H1 (cell line): Measurements from ENCODE around the gene DHRS7C. TPM values are rescaled to one million over a fixed set of nuclear protein-coding genes. Genes with fewer than 3 reads are reported as not detected.

Source experiments
- CTCF ChIA-PET: fragments of 300-600 bp; sonication (Branson Sonifier 250); formaldehyde crosslinking; loops from one replicate; lab custom pipeline; 2021; ENCODE audit not compliant: partially characterized antibody; lab: Charles Lee
- POLR2A ChIA-PET: fragments of 300-600 bp; sonication (Branson Sonifier 250); formaldehyde crosslinking; loops from one replicate; lab custom pipeline; 2021; ENCODE audit warnings: inconsistent platforms; ENCODE audit not compliant: partially characterized antibody; lab: Charles Lee
- DNase-seq, 2 experiments: peaks; one replicate each; pipeline versions ENCODE4 v3.0.0 to v3.0.0-alpha.2; 2010 to 2022; ENCODE audit warnings: low spot score in 2 of 2, low read depth in 1 of 2, mixed read lengths in 1 of 2
- FAIRE-seq: peaks from 2 replicates; lab custom pipeline; 2011; peaks lifted over from hg19 to GRCh38; lab: Jason Lieb, UNC
- H2AFZ ChIP-seq: 2 replicates; pipeline ENCODE4 v1.8.1; 2012; ENCODE audit warnings: low read length, inconsistent platforms
- H2AK5ac ChIP-seq: 2 replicates; pipeline ENCODE4 v1.6.1; 2013; ENCODE audit warnings: low read depth, low read length
- H2BK120ac ChIP-seq: replicated peaks from 2 replicates; pipeline ENCODE3; 2013; ENCODE audit warnings: low read depth, low read length, inconsistent platforms
- H2BK12ac ChIP-seq: 2 replicates; pipeline ENCODE4 v1.6.1; 2013; ENCODE audit warnings: low read depth, low read length
- H2BK15ac ChIP-seq: 2 replicates; pipeline ENCODE4 v1.6.1; 2013; ENCODE audit warnings: low read length
- H2BK20ac ChIP-seq: 2 replicates; pipeline ENCODE4 v1.6.1; 2013; ENCODE audit warnings: low read length
- H2BK5ac ChIP-seq: 2 replicates; pipeline ENCODE4 v1.6.1; 2013; ENCODE audit warnings: low read depth, low read length
- H3K14ac ChIP-seq: 2 replicates; pipeline ENCODE4 v1.6.1; 2013; ENCODE audit warnings: inconsistent platforms; ENCODE audit not compliant: insufficient read length
- H3K18ac ChIP-seq: 2 replicates; pipeline ENCODE4 v1.6.1; 2013; ENCODE audit warnings: low read length; ENCODE audit errors: extremely low read depth
- H3K23ac ChIP-seq: 2 replicates; pipeline ENCODE4 v1.6.1; 2013; ENCODE audit warnings: inconsistent platforms; ENCODE audit not compliant: insufficient read length
- H3K23me2 ChIP-seq: 2 replicates; pipeline ENCODE4 v1.6.1; 2013; ENCODE audit warnings: low read depth, low read length
- H3K27ac ChIP-seq: 2 replicates; pipeline ENCODE4 v1.6.1; 2011; ENCODE audit warnings: low read depth, low read length, inconsistent platforms
- H3K27me3 ChIP-seq, 4 experiments: replicated peaks in 1 of 4; 1 replicate in 1 of 4; 2 replicates in 3 of 4; pipeline versions ENCODE4 v1.6.1 to v1.8.1; 2011 to 2013; ENCODE audit warnings: low read length in 3 of 4, mild to moderate bottlenecking in 3 of 4, inconsistent platforms in 2 of 4, mixed read lengths in 2 of 4, moderate library complexity in 1 of 4; ENCODE audit not compliant: control insufficient read depth in 3 of 4, insufficient read depth in 3 of 4; ENCODE audit errors: extremely low read depth in 1 of 4
- H3K36me3 ChIP-seq, 4 experiments: 2 replicates each; pipeline versions ENCODE4 v1.6.1 to v1.8.1; 2011 to 2013; ENCODE audit warnings: mild to moderate bottlenecking in 4 of 4, low read length in 3 of 4, moderate library complexity in 2 of 4, control low read depth in 1 of 4, inconsistent platforms in 1 of 4; ENCODE audit not compliant: insufficient read depth in 4 of 4, control insufficient read depth in 2 of 4
- H3K4ac ChIP-seq: replicated peaks from 2 replicates; pipeline ENCODE3; 2013; ENCODE audit warnings: low read length, low read depth, mixed read lengths, inconsistent platforms; ENCODE audit not compliant: insufficient read length
- H3K4me1 ChIP-seq, 4 experiments: replicated peaks in 1 of 4; 1 replicate in 1 of 4; 2 replicates in 3 of 4; pipeline versions ENCODE4 v1.6.1 to v1.8.1; 2011 to 2013; ENCODE audit warnings: low read length in 3 of 4, inconsistent platforms in 2 of 4, mixed read lengths in 1 of 4; ENCODE audit not compliant: insufficient read depth in 4 of 4, control insufficient read depth in 3 of 4
- H3K4me2 ChIP-seq, 2 experiments: 2 replicates each; pipeline versions ENCODE4 v1.6.1 to v1.8.1; 2011 to 2013; ENCODE audit warnings: low read depth in 2 of 2, low read length in 2 of 2, control low read depth in 1 of 2, inconsistent platforms in 1 of 2, mild to moderate bottlenecking in 1 of 2; ENCODE audit not compliant: insufficient read depth in 1 of 2
- H3K4me3 ChIP-seq, 4 experiments: fragments of 200-600, 300-600 bp in 1 of 4; sonication (generic), shearing (Covaris generic), sonication (Bioruptor Twin) in 1 of 4; 2 replicates each; pipeline versions ENCODE4 v1.5.1 to v1.8.1; 2011 to 2016; ENCODE audit warnings: low read length in 4 of 4, low read depth in 3 of 4, control low read depth in 2 of 4, inconsistent platforms in 2 of 4, mild to moderate bottlenecking in 2 of 4, mixed read lengths in 1 of 4, moderate library complexity in 1 of 4; ENCODE audit not compliant: insufficient read depth in 2 of 4; ENCODE audit errors: extremely low read depth in 1 of 4
- H3K56ac ChIP-seq: replicated peaks from 2 replicates; pipeline ENCODE3; 2013; ENCODE audit warnings: low read depth, mild to moderate bottlenecking, mixed read lengths, low read length, inconsistent platforms; ENCODE audit not compliant: insufficient read length
- H3K79me1 ChIP-seq: 2 replicates; pipeline ENCODE4 v1.6.1; 2013; ENCODE audit warnings: low read depth, low read length, control low read depth
- H3K79me2 ChIP-seq, 2 experiments: 2 replicates each; pipeline versions ENCODE4 v1.6.1 to v1.8.1; 2012 to 2013; ENCODE audit warnings: low read length in 2 of 2, mild to moderate bottlenecking in 2 of 2, inconsistent platforms in 1 of 2; ENCODE audit not compliant: insufficient read depth in 2 of 2, control insufficient read depth in 1 of 2
- H3K9ac ChIP-seq, 4 experiments: replicated peaks in 1 of 4; 1 replicate in 1 of 4; 2 replicates in 3 of 4; pipeline versions ENCODE4 v1.6.1 to v1.8.1; 2011 to 2013; ENCODE audit warnings: low read depth in 3 of 4, low read length in 3 of 4, control low read depth in 2 of 4, mild to moderate bottlenecking in 2 of 4, moderate library complexity in 2 of 4, inconsistent platforms in 1 of 4; ENCODE audit errors: extremely low read depth in 1 of 4
- H3K9me3 ChIP-seq, 2 experiments: 2 replicates each; pipeline versions ENCODE4 v1.6.1 to v1.8.1; 2012 to 2013; ENCODE audit warnings: mild to moderate bottlenecking in 2 of 2, moderate library complexity in 2 of 2, control low read depth in 1 of 2, inconsistent platforms in 1 of 2, low read depth in 1 of 2, low read length in 1 of 2, mixed read lengths in 1 of 2; ENCODE audit not compliant: insufficient read depth in 2 of 2
- H4K20me1 ChIP-seq, 2 experiments: replicated peaks in 1 of 2; 2 replicates each; pipeline versions ENCODE3 to v1.8.1; 2011 to 2013; ENCODE audit warnings: inconsistent platforms in 2 of 2, low read length in 2 of 2, mild to moderate bottlenecking in 1 of 2; ENCODE audit not compliant: insufficient read depth in 2 of 2, control insufficient read depth in 1 of 2
- H4K5ac ChIP-seq: 2 replicates; pipeline ENCODE4 v1.6.1; 2013; ENCODE audit warnings: low read length, low read depth, mixed read lengths, inconsistent platforms; ENCODE audit not compliant: insufficient read length
- H4K8ac ChIP-seq: 2 replicates; pipeline ENCODE4 v1.8.0; 2013; ENCODE audit warnings: mild to moderate bottlenecking, moderate library complexity, low read length, inconsistent platforms; ENCODE audit not compliant: insufficient read depth; ENCODE audit errors: extremely low read depth
- H4K91ac ChIP-seq: replicated peaks from 2 replicates; pipeline ENCODE3; 2013; ENCODE audit warnings: low read length, mixed read lengths, inconsistent platforms; ENCODE audit not compliant: insufficient read length
- WGBS, 2 experiments: shearing (Covaris generic) in 1 of 2; methylation state at CpG; one replicate each; pipeline versions ENCODE4 v1.1.6 to v1.1.7; 2013 to 2015; ENCODE audit warnings: low lambda C conversion rate in 2 of 2, mixed read lengths in 2 of 2, inconsistent platforms in 1 of 2, low coverage in 1 of 2, missing lambda C conversion rate in 1 of 2; ENCODE audit not compliant: insufficient replicate concordance in 2 of 2, insufficient coverage in 1 of 2, insufficient read length in 1 of 2; ENCODE audit errors: extremely low coverage in 1 of 2, missing lambda C conversion rate in 1 of 2; 5-methylcytosine and 5-hydroxymethylcytosine counted together
- polyA plus RNA-seq, 7 experiments: library from polyadenylated mRNA; depleted of rRNA in 3 of 7; stranded (reverse) in 5 of 7; unstranded in 2 of 7; fragments of >200 nt in 5 of 7; fragments of 200-250 nt in 2 of 7; gene quantifications; 1 replicate in 5 of 7; 2 replicates in 1 of 7; 4 replicates in 1 of 7; pipeline versions ENCODE4 v1.2.1 to v1.2.3, GENCODE V29; 2011 to 2013; ENCODE audit warnings: missing spikeins in 2 of 7, mixed read lengths in 2 of 7
- total RNA-seq: library from RNA; stranded (reverse); fragmentation: NEBNext Ultra II Directional; extraction: Animal tissue kit (Norgen Biotek cat#: 25700); gene quantifications from 2 replicates; pipeline ENCODE4 v1.2.1, GENCODE V29; 2021

The DHRS7C gene
- total and polyA plus RNA-seq, 2 of the 8 experiments (the other 6 are each of a cell fraction or from before 2014, with no cell fraction given): not detected

DNA sequence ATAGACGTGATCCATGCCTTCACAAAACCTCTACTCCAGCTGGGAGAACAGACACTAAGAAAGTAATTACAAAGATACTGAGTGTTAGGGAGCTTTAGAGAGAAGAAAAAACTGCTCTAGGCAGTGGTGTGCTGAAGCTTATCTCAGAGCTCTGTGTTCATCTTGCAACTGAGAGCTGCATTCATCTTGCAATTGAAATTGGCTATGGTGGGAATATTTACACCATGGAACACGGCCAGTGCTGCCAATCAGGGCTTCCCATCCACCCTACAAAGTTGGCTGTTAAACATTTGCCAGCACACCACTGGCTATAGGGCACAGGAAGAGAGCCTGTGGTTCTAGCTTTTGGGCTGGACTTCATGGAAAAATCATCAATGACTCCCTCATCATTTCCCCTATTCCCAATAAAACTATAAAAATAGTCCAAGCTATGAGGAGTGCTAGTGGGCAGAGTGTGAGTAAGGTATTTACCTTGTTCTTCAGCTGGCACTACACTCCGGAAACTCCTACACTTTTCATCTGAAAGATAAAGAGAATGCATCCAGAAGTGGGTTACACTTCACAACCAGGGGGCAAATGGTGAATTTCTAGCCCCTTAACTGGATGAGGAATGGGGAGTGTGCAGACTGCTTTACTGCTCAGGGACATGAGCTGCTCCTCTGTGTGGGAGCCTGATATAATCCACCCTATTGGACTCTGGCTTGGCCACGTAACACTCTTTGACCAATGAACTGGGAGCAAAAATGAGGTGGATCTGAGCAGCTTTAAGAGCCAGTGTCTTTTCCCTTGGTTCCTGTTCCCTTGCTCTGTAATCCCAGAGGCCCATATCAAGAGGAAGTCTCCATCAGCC, 18.9 kb upstream of the DHRS7C start:
- FAIRE-seq (no peak), DNase-seq (no peak)
- Histone ChIP-seq H3K4ac (no peak overlapping the region), H2BK120ac (no peak overlapping the region), H3K4me1 (no peaks in the 10 kb centered on the region), H3K4me2 (no peak overlapping the region), H3K36me3 (no peaks in the 10 kb centered on the region), H3K4me3 (no peak overlapping the region), H3K9me3 (0 out of 4 replicates have a peak, but pooled peaks cover 0 to 2% of the 10 kb centered on the region in 2 experiments), H2AK5ac (no peak overlapping the region), H4K20me1 (no peaks in the 10 kb centered on the region), H4K5ac (no peak overlapping the region), H2BK5ac (no peak overlapping the region), H3K23ac (no peak overlapping the region), H3K27ac (no peak overlapping the region), H2BK20ac (no peak overlapping the region), H2BK12ac (no peak overlapping the region), H2BK15ac (no peak overlapping the region), H3K27me3 (no peaks in the 10 kb centered on the region), H3K14ac (no peak overlapping the region), H4K91ac (no peak overlapping the region), H3K79me2 (no peaks in the 10 kb centered on the region), H3K23me2 (no peaks in the 10 kb centered on the region), H3K18ac (no peak overlapping the region), H3K56ac (no peak overlapping the region), H3K79me1 (no peaks in the 10 kb centered on the region), H2AFZ (no peak overlapping the region), H3K9ac (no peak overlapping the region), H4K8ac (no peak overlapping the region)
- 85% methylated on average over 4 of the region's 4 CpGs; no CpG with 5 or more reads in 1 of the 2 experiments for WGBS, 2 experiments
- ChIA-PET CTCF (interaction anchor here (0.5 to 1.4 kb wide), 7 partner anchors 10 to 238 kb away, joined by 3 to 5 read pairs (median 3); partner anchors contain the start of gene RCVRN), POLR2A (no interaction called here)
